HK-2 (cell line): Measurements from ENCODE around the gene DOCK3.

Source experiments
- DNase-seq: peaks from one replicate; pipeline ENCODE4 v3.0.0-alpha.2; 2018; ENCODE audit not compliant: unreplicated experiment

The DOCK3 gene

GRCh38 chr3:51408813-51409212 is 734.1 kb downstream of the DOCK3 start:
- no peak for DNase-seq

- DNase-seq: no peak
These were observed 747.5 kb downstream of the DOCK3 start for GRCh38 chr3:51422211-51422610.

- DNase-seq: no peak
These were observed 752.2 kb downstream of the DOCK3 start for GRCh38 chr3:51426921-51427320.

GRCh38 chr3:51429138-51429537 is 754.4 kb downstream of the DOCK3 start:
- no peak for DNase-seq
